Bone marrow (tissue), 2 donors: ENCODE results near the gene VANGL1.

Experiments
- DNase-seq, 2 donors: peaks; one replicate each; lab custom pipeline; 2025; lab: John Stamatoyannopoulos, UW

The VANGL1 gene

DNA sequence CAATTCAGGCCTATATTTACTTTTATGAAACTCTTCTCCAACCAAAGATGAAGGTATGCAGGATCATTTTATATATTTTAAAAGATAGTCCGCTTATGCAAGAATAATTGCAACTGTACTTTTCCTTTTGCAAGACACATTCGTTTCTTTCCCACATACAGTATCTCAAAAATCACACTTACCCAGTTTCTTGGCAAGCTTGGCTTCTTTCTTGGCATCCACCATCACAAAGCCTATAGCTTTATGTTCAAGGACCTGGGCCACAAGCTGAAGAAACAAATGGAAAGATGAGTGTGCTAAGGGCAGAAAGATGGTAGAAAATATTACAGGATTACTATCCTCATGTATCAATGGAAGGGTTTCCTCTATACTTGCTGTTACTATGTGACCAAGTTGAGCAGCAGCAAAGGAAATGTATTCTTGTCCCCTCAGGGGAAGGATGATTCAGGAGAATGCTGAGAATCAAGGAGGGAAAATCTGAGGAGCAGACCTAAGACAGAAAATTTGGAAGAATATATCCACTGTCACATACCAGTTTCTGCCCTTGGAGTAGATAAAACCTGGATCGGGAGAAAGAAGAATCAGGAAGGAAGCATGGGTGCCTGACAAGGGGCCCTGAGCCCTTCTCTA lies 103.0 kb downstream of the VANGL1 start:
- DNase-seq, result no peak

DNA sequence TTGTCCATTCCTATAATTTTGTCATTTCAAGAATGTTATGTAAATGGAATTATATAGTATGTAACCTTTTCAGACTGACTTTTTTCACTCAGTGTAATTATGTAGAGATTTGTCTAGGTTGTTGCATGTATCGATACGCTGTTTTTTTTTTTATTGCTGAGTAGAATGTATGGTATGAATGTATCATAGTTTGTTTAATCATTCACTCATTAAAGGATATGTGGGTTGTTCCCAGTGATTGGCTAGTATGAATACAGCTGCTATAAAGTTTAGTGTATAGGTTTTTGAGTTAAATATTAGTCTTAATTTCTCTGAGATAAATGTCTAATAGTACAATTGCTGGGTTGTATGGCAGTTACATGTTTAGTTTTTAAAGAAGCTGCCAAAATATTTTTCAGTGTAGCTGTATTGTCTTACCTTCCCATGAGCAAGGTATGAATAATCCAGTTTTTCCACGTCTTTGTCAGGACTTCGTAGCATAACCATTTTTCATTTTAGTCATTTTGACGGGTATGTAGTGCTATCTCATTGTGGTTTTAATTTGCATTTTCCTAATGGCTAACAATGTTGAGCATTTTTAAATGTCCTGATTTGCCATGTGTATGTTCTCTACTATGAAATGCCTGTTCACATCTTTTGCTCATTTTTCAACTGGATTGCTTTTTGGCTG lies 104.4 kb downstream of the VANGL1 start:
- DNase-seq, result no peak
